Endothelial cell of umbilical vein (primary cell): ENCODE data around the gene DAZL.

Experiments used
- EZH2 ChIP-seq: IDR thresholded peaks from 2 replicates; pipeline ENCODE4 v1.6.1; 2012; ENCODE audit warnings: borderline replicate concordance, low read depth, mild to moderate bottlenecking, moderate library complexity, low read length, inconsistent platforms; ENCODE audit not compliant: severe bottlenecking
- FOS ChIP-seq: IDR thresholded peaks from 2 replicates; pipeline ENCODE4 v1.6.1; 2011; ENCODE audit warnings: mild to moderate bottlenecking, low read length, moderate library complexity, borderline replicate concordance; ENCODE audit not compliant: insufficient read depth
- MYC ChIP-seq: IDR thresholded peaks from one replicate; pipeline ENCODE4 v1.6.1; 2011; ENCODE audit warnings: mild to moderate bottlenecking, low read depth, low read length
- POLR2A ChIP-seq: IDR thresholded peaks from 2 replicates; pipeline ENCODE4 v1.6.1; 2012; ENCODE audit warnings: low read depth, mild to moderate bottlenecking, control low read depth, low read length
- POLR2AphosphoS5 ChIP-seq: IDR thresholded peaks from 2 replicates; pipeline ENCODE4 v1.6.1; 2012; ENCODE audit warnings: low read depth, mild to moderate bottlenecking, control low read depth, low read length, moderate library complexity; ENCODE audit not compliant: insufficient read depth
- TF ChIP-seq, protein P1 (sequence below): IDR thresholded peaks from 2 replicates; pipeline ENCODE4 v1.6.1; 2011; ENCODE audit not compliant: insufficient read depth, insufficient read length
- TF ChIP-seq, protein P2 (sequence below), 2 donors: IDR thresholded peaks; 1 replicate in 1 of 2; 2 replicates in 1 of 2; pipeline ENCODE4 v1.5.1; 2011; ENCODE audit warnings: low read length in 2 of 2, mild to moderate bottlenecking in 2 of 2, moderate library complexity in 2 of 2, control low read depth in 1 of 2, inconsistent platforms in 1 of 2, low read depth in 1 of 2; ENCODE audit not compliant: insufficient read depth in 1 of 2; ENCODE audit errors: extremely low read depth in 1 of 2

DNA sequence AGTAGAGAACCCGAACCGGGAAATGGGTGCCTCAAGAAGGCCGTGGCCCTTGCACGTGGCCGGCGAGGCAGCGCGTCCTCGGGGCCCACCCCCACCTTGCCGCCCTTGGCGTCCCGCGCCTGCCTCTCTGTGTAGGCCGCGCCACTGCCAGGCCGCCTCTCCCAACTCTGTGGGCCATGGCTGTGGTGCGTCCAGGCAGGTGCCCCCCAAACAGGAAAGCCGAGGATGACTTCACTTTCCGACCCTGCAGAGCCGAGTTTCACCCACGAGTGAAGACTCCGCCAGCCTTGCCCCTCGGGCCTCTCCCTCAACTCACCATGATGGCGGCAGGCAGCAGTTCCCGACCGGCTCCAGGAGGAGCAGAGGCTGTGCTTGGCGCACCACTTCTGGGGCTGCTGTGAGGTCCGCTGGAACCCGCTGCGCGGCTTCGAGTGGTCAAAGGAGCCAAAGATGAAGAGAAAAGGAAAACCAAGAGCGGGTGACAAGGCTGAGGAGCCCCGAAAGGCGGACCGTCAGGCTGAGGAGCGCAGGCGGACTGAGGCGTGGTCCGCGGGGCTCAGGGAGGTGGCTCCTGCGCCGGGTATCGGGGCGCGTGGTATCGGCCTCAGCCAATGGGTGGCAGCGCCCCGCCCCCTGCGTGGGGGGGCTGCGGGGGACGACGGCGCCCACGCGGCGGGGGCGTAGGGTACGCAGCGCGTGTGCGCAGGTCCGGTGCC lies at the start of gene DAZL:
- TF ChIP-seq FOS: no peak
- TF ChIP-seq, protein P1, sequence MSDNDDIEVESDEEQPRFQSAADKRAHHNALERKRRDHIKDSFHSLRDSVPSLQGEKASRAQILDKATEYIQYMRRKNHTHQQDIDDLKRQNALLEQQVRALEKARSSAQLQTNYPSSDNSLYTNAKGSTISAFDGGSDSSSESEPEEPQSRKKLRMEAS: no peak
- TF ChIP-seq, protein P2, sequence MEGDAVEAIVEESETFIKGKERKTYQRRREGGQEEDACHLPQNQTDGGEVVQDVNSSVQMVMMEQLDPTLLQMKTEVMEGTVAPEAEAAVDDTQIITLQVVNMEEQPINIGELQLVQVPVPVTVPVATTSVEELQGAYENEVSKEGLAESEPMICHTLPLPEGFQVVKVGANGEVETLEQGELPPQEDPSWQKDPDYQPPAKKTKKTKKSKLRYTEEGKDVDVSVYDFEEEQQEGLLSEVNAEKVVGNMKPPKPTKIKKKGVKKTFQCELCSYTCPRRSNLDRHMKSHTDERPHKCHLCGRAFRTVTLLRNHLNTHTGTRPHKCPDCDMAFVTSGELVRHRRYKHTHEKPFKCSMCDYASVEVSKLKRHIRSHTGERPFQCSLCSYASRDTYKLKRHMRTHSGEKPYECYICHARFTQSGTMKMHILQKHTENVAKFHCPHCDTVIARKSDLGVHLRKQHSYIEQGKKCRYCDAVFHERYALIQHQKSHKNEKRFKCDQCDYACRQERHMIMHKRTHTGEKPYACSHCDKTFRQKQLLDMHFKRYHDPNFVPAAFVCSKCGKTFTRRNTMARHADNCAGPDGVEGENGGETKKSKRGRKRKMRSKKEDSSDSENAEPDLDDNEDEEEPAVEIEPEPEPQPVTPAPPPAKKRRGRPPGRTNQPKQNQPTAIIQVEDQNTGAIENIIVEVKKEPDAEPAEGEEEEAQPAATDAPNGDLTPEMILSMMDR (IDR thresholded peaks at IDR 0.05; ENCODE audit: extremely low read depth in 1 of 2, insufficient read depth in 1 of 2, low read depth in 1 of 2, low read length in 2 of 2): no peak
- TF ChIP-seq EZH2: no peak
- TF ChIP-seq POLR2AphosphoS5: no peak
- no peak for TF ChIP-seq POLR2A
- no peak for TF ChIP-seq MYC
